Mesendoderm (in vitro differentiated cells): ENCODE results near the gene NELFCD.

Experiments
- DNase-seq: peaks from one replicate; pipeline ENCODE4 v3.0.0; 2013
- H2AK5ac ChIP-seq: 2 replicates; pipeline ENCODE4 v1.6.1; 2013; ENCODE audit warnings: low read length, inconsistent platforms
- H2BK120ac ChIP-seq: 2 replicates; pipeline ENCODE4 v1.6.1; 2013; ENCODE audit warnings: low read depth, mild to moderate bottlenecking, low read length, moderate library complexity, mixed read lengths
- H2BK15ac ChIP-seq: replicated peaks from 2 replicates; pipeline ENCODE4 v1.6.1; 2013; ENCODE audit warnings: low read depth, mild to moderate bottlenecking, moderate library complexity
- H2BK5ac ChIP-seq: 2 replicates; pipeline ENCODE4 v1.6.1; 2013; ENCODE audit warnings: low read length, inconsistent platforms
- H3K18ac ChIP-seq: 2 replicates; pipeline ENCODE4 v1.6.1; 2013; ENCODE audit warnings: mild to moderate bottlenecking, low read length, mixed read lengths
- H3K23ac ChIP-seq: one replicate; pipeline ENCODE4 v1.6.1; 2013; ENCODE audit warnings: low read length
- H3K27ac ChIP-seq: 2 replicates; pipeline ENCODE4 v1.5.1; 2013; ENCODE audit warnings: low read depth, mild to moderate bottlenecking, inconsistent platforms, low read length, moderate library complexity
- H3K27me3 ChIP-seq: 2 replicates; pipeline ENCODE4 v1.6.1; 2013; ENCODE audit warnings: low read length, control low read depth, mild to moderate bottlenecking, inconsistent platforms; ENCODE audit not compliant: insufficient read depth, poor library complexity
- H3K36me3 ChIP-seq: 2 replicates; pipeline ENCODE4 v1.6.1; 2013; ENCODE audit warnings: low read length, inconsistent platforms; ENCODE audit not compliant: control insufficient read depth, insufficient read depth
- H3K4ac ChIP-seq: one replicate; pipeline ENCODE4 v1.6.1; 2013; ENCODE audit warnings: low read depth, mild to moderate bottlenecking, low read length, moderate library complexity
- H3K4me1 ChIP-seq: 2 replicates; pipeline ENCODE4 v1.6.1; 2013; ENCODE audit warnings: low read depth, low read length, inconsistent platforms; ENCODE audit not compliant: control insufficient read depth
- H3K4me2 ChIP-seq: 2 replicates; pipeline ENCODE4 v1.6.1; 2013; ENCODE audit warnings: low read length
- H3K4me3 ChIP-seq: 2 replicates; pipeline ENCODE4 v1.5.1; 2013; ENCODE audit warnings: mild to moderate bottlenecking, low read length
- H3K56ac ChIP-seq: one replicate; pipeline ENCODE4 v1.6.1; 2013; ENCODE audit warnings: low read length
- H3K79me1 ChIP-seq: 2 replicates; pipeline ENCODE4 v1.6.1; 2013; ENCODE audit warnings: low read length, inconsistent platforms
- H3K79me2 ChIP-seq: 2 replicates; pipeline ENCODE4 v1.6.1; 2013; ENCODE audit warnings: mild to moderate bottlenecking, low read length; ENCODE audit not compliant: control insufficient read depth, insufficient read depth
- H3K9ac ChIP-seq: 2 replicates; pipeline ENCODE4 v1.6.1; 2013; ENCODE audit warnings: low read length, inconsistent platforms
- H4K5ac ChIP-seq: one replicate; pipeline ENCODE4 v1.6.1; 2013; ENCODE audit warnings: low read length
- H4K8ac ChIP-seq: one replicate; pipeline ENCODE4 v1.6.1; 2013; ENCODE audit warnings: low read depth, mild to moderate bottlenecking, control low read depth, low read length, moderate library complexity
- WGBS: extraction: QIAGEN DNeasy Blood & Tissue Kit; methylation state at CpG from one replicate; pipeline ENCODE4 v1.1.7; 2013; ENCODE audit warnings: low lambda C conversion rate, missing lambda C conversion rate; ENCODE audit not compliant: insufficient coverage; ENCODE audit errors: extremely low coverage; 5-methylcytosine and 5-hydroxymethylcytosine counted together

The NELFCD gene

DNA sequence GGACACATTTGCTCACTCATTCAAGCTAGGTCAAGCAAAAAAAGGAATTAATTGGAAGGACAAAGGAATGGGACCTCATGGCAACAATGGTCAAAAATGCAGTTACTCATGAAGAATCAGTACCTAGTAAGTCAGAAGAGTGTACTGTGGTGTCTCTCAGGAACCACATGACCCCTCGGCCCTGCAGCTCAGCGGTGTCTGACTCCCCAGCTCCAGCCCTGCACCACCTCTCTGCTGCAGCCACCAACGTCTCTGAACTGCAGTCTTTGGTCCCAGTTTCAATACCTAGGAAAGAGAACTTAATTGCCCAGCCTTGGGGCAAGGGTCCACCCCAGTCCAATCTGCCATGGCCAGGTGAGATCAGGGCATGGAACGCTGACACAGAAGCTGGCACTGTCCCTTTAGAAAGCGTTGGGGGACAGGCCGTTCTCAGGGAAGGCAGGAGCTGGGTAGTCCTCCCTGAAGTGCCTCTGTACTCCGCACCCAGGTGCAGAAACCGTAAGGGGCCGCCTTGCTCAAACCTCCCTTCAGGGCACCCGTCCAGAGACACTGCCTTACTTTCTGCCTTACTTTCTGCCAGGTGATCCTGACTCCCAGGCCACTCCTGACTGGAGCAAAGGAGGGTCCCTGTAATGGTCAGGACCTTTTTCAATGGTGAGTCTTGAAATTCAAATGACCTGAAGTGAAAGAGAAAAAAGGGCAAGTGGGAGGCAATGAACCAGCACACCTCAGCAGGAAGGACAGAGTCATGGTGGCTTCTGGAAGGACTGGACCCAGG, 13.2 kb upstream of the NELFCD start:
- no peak overlapping the region for H2BK15ac ChIP-seq
- no peak overlapping the region for H2BK120ac ChIP-seq
- H3K4me3 ChIP-seq: no peak overlapping the region
- DNase-seq: no peak
- H3K9ac ChIP-seq: no peak overlapping the region
- no peak overlapping the region for H3K56ac ChIP-seq
- WGBS: no CpG with 5 or more reads among the region's 10 CpGs
- H3K4me2 ChIP-seq: no peak overlapping the region
- no peak overlapping the region for H3K4ac ChIP-seq
- H2BK5ac ChIP-seq: no peak overlapping the region
- no peak overlapping the region for H4K8ac ChIP-seq
- no peak overlapping the region for H2AK5ac ChIP-seq
- no peaks in the 10 kb centered on the region for H3K4me1 ChIP-seq
- no peak overlapping the region for H4K5ac ChIP-seq
- H3K18ac ChIP-seq: no peak overlapping the region
- H3K79me2 ChIP-seq: no peaks in the 10 kb centered on the region
- no peaks in the 10 kb centered on the region for H3K79me1 ChIP-seq
- H3K36me3 ChIP-seq: no peaks in the 10 kb centered on the region
- H3K23ac ChIP-seq: no peak overlapping the region
- H3K27ac ChIP-seq: no peak overlapping the region
- no peaks in the 10 kb centered on the region for H3K27me3 ChIP-seq

DNA sequence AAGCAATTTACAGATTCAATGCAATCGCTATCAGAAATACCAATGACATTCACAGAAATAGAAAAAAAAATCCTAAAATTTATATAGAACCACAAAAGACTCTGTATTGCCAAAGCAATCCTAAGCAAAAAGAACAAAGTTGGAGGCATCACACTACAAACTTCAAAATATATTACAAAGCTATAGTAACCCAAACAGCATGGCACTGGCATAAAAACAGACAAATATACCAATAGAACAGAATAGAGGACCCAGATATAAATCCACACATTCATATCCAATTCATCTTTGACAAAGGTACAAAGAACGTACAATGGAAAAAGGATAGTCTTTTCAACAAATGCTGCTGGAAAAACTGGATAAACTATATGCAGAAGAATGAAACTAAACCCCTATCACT, 11.6 kb upstream of the NELFCD start:
- H3K4me3 ChIP-seq: no peak overlapping the region
- H3K4me2 ChIP-seq: no peak overlapping the region
- no peaks in the 10 kb centered on the region for H3K79me1 ChIP-seq
- H4K5ac ChIP-seq: no peak overlapping the region
- no peaks in the 10 kb centered on the region for H3K36me3 ChIP-seq
- no peak overlapping the region for H3K56ac ChIP-seq
- H2AK5ac ChIP-seq: no peak overlapping the region
- no peak overlapping the region for H3K27ac ChIP-seq
- no peak overlapping the region for H2BK120ac ChIP-seq
- no peak overlapping the region for H3K4ac ChIP-seq
- H3K79me2 ChIP-seq: no peaks in the 10 kb centered on the region
- H3K27me3 ChIP-seq: no peaks in the 10 kb centered on the region
- H4K8ac ChIP-seq: no peak overlapping the region
- WGBS: no CpG with 5 or more reads among the region's 2 CpGs
- H3K18ac ChIP-seq: no peak overlapping the region
- H3K9ac ChIP-seq: no peak overlapping the region
- H2BK5ac ChIP-seq: no peak overlapping the region
- H3K4me1 ChIP-seq: no peaks in the 10 kb centered on the region
- no peak overlapping the region for H2BK15ac ChIP-seq
- DNase-seq: no peak
- H3K23ac ChIP-seq: no peak overlapping the region

GRCh38 chr20:58970146-58970545, 10.9 kb upstream of the NELFCD start:
- no peak overlapping the region for H2BK15ac ChIP-seq
- H3K36me3 ChIP-seq: no peaks in the 10 kb centered on the region
- no peak for DNase-seq
- H3K79me1 ChIP-seq: no peaks in the 10 kb centered on the region
- H2BK5ac ChIP-seq: no peak overlapping the region
- no peak overlapping the region for H3K23ac ChIP-seq
- no peak overlapping the region for H4K8ac ChIP-seq
- no peak overlapping the region for H4K5ac ChIP-seq
- no peak overlapping the region for H3K4me3 ChIP-seq
- no peak overlapping the region for H3K9ac ChIP-seq
- no CpG with 5 or more reads among the region's 1 CpG for WGBS
- H3K18ac ChIP-seq: no peak overlapping the region
- H3K4me2 ChIP-seq: no peak overlapping the region
- H3K4me1 ChIP-seq: no peaks in the 10 kb centered on the region
- no peak overlapping the region for H3K4ac ChIP-seq
- no peaks in the 10 kb centered on the region for H3K27me3 ChIP-seq
- no peak overlapping the region for H3K27ac ChIP-seq
- no peak overlapping the region for H2BK120ac ChIP-seq
- H3K79me2 ChIP-seq: no peaks in the 10 kb centered on the region
- no peak overlapping the region for H3K56ac ChIP-seq
- H2AK5ac ChIP-seq: no peak overlapping the region

DNA sequence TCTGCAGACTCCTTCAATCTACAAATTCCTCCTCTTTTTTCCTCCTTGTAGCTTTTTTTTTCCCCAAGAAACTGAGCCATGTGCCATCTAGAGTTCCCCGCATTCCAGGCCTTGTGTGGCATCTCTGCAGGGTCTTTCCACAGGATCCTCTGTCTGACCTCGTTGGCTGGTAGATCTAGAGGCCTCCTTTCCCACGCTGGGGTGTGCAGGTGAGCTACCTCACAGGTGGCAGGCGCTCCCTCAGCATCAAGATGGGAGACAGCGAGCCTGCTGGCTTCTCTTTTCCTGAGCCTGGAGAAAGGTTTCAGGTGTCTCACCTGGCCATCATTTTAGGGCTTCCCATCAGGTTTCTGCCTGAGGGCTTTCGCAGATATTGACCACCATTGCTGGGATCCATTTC, 9.6 kb upstream of the NELFCD start:
- Histone ChIP-seq H2BK5ac (no peak overlapping the region), H3K4ac (no peak overlapping the region), H3K23ac (no peak overlapping the region), H3K79me2 (no peaks in the 10 kb centered on the region), H3K4me2 (no peak overlapping the region), H3K27me3 (no peaks in the 10 kb centered on the region), H3K56ac (no peak overlapping the region), H2BK120ac (no peak overlapping the region), H3K9ac (no peak overlapping the region), H3K4me3 (no peak overlapping the region), H3K4me1 (no peaks in the 10 kb centered on the region), H4K5ac (no peak overlapping the region), H3K79me1 (no peaks in the 10 kb centered on the region), H3K27ac (no peak overlapping the region), H2AK5ac (no peak overlapping the region), H3K18ac (no peak overlapping the region), H4K8ac (no peak overlapping the region), H3K36me3 (no peaks in the 10 kb centered on the region), H2BK15ac (no peak overlapping the region)
- WGBS: no CpG with 5 or more reads among the region's 6 CpGs
- no peak for DNase-seq

DNA sequence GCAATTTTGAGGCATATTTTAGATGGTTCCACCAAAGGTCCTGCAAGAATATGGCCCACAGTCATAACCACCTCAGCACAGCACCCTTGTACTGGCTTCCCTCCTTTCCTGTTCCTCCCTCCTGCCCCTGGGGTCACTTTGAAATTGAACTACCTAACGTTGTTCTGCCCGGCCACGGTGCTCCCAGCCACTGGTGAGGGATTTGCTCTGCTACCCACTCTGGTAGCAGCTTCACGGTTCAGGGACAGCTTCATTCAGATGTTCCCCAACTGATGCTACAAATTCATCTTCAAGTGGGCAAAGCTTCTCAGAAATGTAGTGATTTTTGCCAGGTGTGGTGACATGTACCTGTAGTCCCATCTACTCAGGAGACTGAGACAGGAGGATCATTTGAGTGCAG, 7.9 kb upstream of the NELFCD start:
- Histone ChIP-seq H4K8ac (no peak overlapping the region), H3K4me2 (no peak overlapping the region), H3K27me3 (no peaks in the 10 kb centered on the region), H3K56ac (no peak overlapping the region), H3K79me2 (no peaks in the 10 kb centered on the region), H3K27ac (no peak overlapping the region), H3K79me1 (no peaks in the 10 kb centered on the region), H3K4ac (no peak overlapping the region), H3K18ac (no peak overlapping the region), H2BK120ac (no peak overlapping the region), H3K4me1 (no peaks in the 10 kb centered on the region), H2BK5ac (no peak overlapping the region), H2BK15ac (no peak overlapping the region), H4K5ac (no peak overlapping the region), H3K23ac (no peak overlapping the region), H3K9ac (no peak overlapping the region), H3K4me3 (no peak overlapping the region), H3K36me3 (no peaks in the 10 kb centered on the region), H2AK5ac (no peak overlapping the region)
- WGBS: no CpG with 5 or more reads among the region's 4 CpGs
- no peak for DNase-seq

DNA sequence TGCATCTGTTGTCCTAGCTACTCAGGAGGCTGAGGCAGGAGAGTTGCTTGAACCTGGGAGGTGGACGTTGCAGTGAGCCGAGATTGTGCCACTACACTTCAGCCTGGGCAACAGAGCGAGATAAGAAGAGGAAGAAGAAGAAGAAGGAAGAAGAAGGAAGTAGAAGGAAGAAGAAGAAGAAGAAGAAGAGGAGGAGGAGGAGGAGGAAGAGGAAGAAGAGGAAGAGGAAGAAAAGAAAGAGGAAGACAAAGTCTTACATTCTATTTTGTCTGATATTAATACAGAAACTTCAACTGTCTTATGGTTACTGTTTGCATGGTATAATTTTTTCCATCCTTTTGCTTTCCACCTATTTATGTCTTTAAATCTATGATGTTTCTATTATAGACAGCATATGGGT, 7.2 kb upstream of the NELFCD start:
- Histone ChIP-seq H2BK120ac (no peak overlapping the region), H4K5ac (no peak overlapping the region), H2BK5ac (no peak overlapping the region), H3K4me2 (no peak overlapping the region), H2BK15ac (no peak overlapping the region), H3K79me2 (no peaks in the 10 kb centered on the region), H3K56ac (no peak overlapping the region), H3K18ac (no peak overlapping the region), H4K8ac (no peak overlapping the region), H3K4me1 (peaks cover 4% of the 10 kb centered on the region), H3K23ac (no peak overlapping the region), H2AK5ac (no peak overlapping the region), H3K27me3 (no peaks in the 10 kb centered on the region), H3K27ac (no peak overlapping the region), H3K4me3 (no peak overlapping the region), H3K36me3 (no peaks in the 10 kb centered on the region), H3K79me1 (no peaks in the 10 kb centered on the region), H3K4ac (no peak overlapping the region), H3K9ac (no peak overlapping the region)
- no CpG with 5 or more reads among the region's 3 CpGs for WGBS
- no peak for DNase-seq
